Measurements from ENCODE around the gene OR6K2. TPM values are rescaled to one million over a fixed set of nuclear protein-coding genes. Genes with fewer than 3 reads are reported as not detected.

OR6K2 gene
- total RNA-seq, 2 experiments from 2014 or later = not detected

DNA sequence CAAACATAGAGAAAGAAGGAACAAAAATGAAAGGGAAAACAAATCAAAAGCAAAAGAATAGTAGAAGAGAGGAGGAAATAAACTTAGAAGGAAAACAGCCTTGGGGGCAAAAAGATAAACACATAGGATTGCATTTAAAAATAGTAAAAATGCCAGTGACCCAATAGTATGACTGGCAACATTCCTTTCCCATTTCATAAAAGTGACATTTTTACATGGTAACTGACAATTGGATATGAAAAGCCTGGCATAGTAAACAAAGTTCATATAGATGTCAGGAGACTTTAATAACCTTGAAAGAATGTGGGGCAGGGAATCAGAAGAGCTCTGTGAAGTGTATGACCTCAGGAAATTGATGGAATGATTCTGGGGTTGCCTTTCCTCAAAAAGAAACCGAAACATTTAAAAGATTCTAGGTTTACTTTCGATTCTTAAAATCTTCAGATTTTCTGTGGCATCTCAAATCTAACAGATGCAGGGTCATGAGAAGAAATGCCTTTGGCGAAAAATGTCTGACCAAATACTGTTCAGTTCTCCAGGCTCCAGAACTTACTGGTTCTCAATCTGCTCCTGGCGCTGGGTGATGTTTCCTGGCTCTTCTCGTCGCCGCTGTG is 47.6 kb downstream of the OR6K2 start:
- Mint-ChIP-seq H3K4me3 (no peak overlapping the region), H3K4me1 (peaks cover 2% of the 10 kb centered on the region)

More for the DNA sequence above, 47.6 kb downstream of the OR6K2 start:
- peaks cover 8% of the 10 kb centered on the region for H3K27me3 Mint-ChIP-seq
- H3K36me3 Mint-ChIP-seq = no peaks in the 10 kb centered on the region
- H3K9me3 Mint-ChIP-seq = no peaks in the 10 kb centered on the region
- H3K27ac Mint-ChIP-seq = no peak overlapping the region
- no peak for DNase-seq

Other genes with a start within 250 kb of the OR6K2 start
- gene OR10K1, start 238.8 kb downstream of the OR6K2 start, total RNA-seq = not detected
- gene OR10R2, start 228.4 kb downstream of the OR6K2 start, total RNA-seq = not detected
- gene OR6Y1, start 146.2 kb downstream of the OR6K2 start, total RNA-seq = not detected
- not detected for gene OR6P1, start 130.1 kb downstream of the OR6K2 start, total RNA-seq
- gene OR10X1, start 120.8 kb downstream of the OR6K2 start, total RNA-seq = not detected
- not detected for gene OR10Z1, start 95.4 kb downstream of the OR6K2 start, total RNA-seq
- not detected for gene SPTA1, start 13.9 kb downstream of the OR6K2 start, total RNA-seq
- not detected for gene OR6K3, start 20.1 kb upstream of the OR6K2 start, total RNA-seq
- gene OR6K6, start 54.1 kb upstream of the OR6K2 start, total RNA-seq = not detected
- gene OR6N1, start 71.5 kb upstream of the OR6K2 start, total RNA-seq = not detected
- not detected for gene OR6N2, start 80.6 kb upstream of the OR6K2 start, total RNA-seq
- under 1 TPM in 1 of 2 experiments, not detected in 1; 0.20 TPM for gene MNDA, start 130.7 kb upstream of the OR6K2 start, total RNA-seq
- 1 to 10 TPM; 1.4 to 1.6 TPM for gene PYHIN1, start 230.9 kb upstream of the OR6K2 start, total RNA-seq